Fibroblast of lung (primary cell): ENCODE data around the gene CC2D2A.

ENCODE experiments used
- CTCF ChIP-seq, 2 donors: IDR thresholded peaks in 1 of 2; conservative IDR thresholded peaks in 1 of 2; 1 replicate in 1 of 2; 2 replicates in 1 of 2; pipeline ENCODE4 v1.5.1; 2011 to 2012; ENCODE audit warnings: low read length in 2 of 2, control low read depth in 1 of 2, inconsistent platforms in 1 of 2, low read depth in 1 of 2, mild to moderate bottlenecking in 1 of 2
- EZH2 ChIP-seq: IDR thresholded peaks from 2 replicates; pipeline ENCODE4 v1.5.1; 2012; ENCODE audit warnings: low read length, control low read depth, mild to moderate bottlenecking; ENCODE audit errors: missing control alignments

- peak; percentile 72 to 87 for TF ChIP-seq CTCF (conservative IDR thresholded peaks at IDR 0.05 in 1 of 2, IDR thresholded peaks at IDR 0.05 in 1 of 2; ENCODE audit: low read depth in 1 of 2, low read length in 2 of 2)
- no peak for TF ChIP-seq EZH2
Observed at GRCh38 chr4:15479089-15479912, 9.6 kb downstream of the CC2D2A start.
